Suppressor macrophage treated with lipopolysaccharide for 4 hours (primary cell): ENCODE data around the gene LRIT3.

Source experiments
- DNase-seq: peaks from one replicate; pipeline ENCODE4 v3.0.0-alpha.2; 2020

Gene LRIT3

GRCh38 chr4:109910256-109910655, 62.3 kb downstream of the LRIT3 start:
- no peak for DNase-seq

GRCh38 chr4:109912706-109913595, 65.0 kb downstream of the LRIT3 start, which contains the start of gene EGF:
EGF (plus strand) TSS chr4:109912883; CDS start chr4:109913336, 453 bp downstream.
- peak; percentile 45 for DNase-seq

- DNase-seq: no peak
These were observed 65.8 kb downstream of the LRIT3 start for GRCh38 chr4:109913596-109914241.

- DNase-seq: no peak
These were observed 66.4 kb downstream of the LRIT3 start for GRCh38 chr4:109914322-109914721.

GRCh38 chr4:109915385-109916026, 67.6 kb downstream of the LRIT3 start:
- DNase-seq: no peak

- no peak for DNase-seq
These were observed 68.1 kb downstream of the LRIT3 start for GRCh38 chr4:109916027-109916409.

- no peak for DNase-seq
These were observed 73.5 kb downstream of the LRIT3 start for GRCh38 chr4:109921384-109921808.
